Measurements from ENCODE around the gene RPL7A.

- TF ChIP-seq, protein P1, sequence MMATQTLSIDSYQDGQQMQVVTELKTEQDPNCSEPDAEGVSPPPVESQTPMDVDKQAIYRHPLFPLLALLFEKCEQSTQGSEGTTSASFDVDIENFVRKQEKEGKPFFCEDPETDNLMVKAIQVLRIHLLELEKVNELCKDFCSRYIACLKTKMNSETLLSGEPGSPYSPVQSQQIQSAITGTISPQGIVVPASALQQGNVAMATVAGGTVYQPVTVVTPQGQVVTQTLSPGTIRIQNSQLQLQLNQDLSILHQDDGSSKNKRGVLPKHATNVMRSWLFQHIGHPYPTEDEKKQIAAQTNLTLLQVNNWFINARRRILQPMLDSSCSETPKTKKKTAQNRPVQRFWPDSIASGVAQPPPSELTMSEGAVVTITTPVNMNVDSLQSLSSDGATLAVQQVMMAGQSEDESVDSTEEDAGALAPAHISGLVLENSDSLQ (IDR thresholded peaks at IDR 0.05) = no peak
- TF ChIP-seq TARDBP (IDR thresholded peaks at IDR 0.05) (no peak), SP1 (IDR thresholded peaks at IDR 0.05) (peak; percentile 63; the same call in 1 of the 2 replicates), NFRKB (IDR thresholded peaks at IDR 0.05) (no peak), SUZ12 (IDR thresholded peaks at IDR 0.05) (no peak), FOXA1 (IDR thresholded peaks at IDR 0.05) (no peak), BHLHE40 (IDR thresholded peaks at IDR 0.05; ENCODE audit: borderline replicate concordance) (no peak), ELF4 (IDR thresholded peaks at IDR 0.05) (no peak), HDGF (IDR thresholded peaks at IDR 0.05; ENCODE audit: borderline replicate concordance) (no peak), CTBP1 (IDR thresholded peaks at IDR 0.05; ENCODE audit: borderline replicate concordance) (no peak), ARNT (IDR thresholded peaks at IDR 0.05) (no peak), FOXK2 (IDR thresholded peaks at IDR 0.05) (no peak)
Observed at GRCh38 chr9:133375724-133376654, 28.0 kb downstream of the RPL7A start, which contains the start of the genes STKLD1 and SURF4.
